GM06990 (cell line): Measurements from ENCODE around the gene MFN2.

Source experiments
- DNase-seq: peaks from one replicate; pipeline ENCODE4 v3.0.0-alpha.2; 2011; ENCODE audit not compliant: insufficient read length; ENCODE audit errors: extremely low read depth
- H3K27me3 ChIP-seq: replicated peaks from 2 replicates; pipeline ENCODE4 v1.6.0; 2011; ENCODE audit warnings: low read length; ENCODE audit not compliant: control insufficient read depth, insufficient read depth
- H3K36me3 ChIP-seq: 2 replicates; pipeline ENCODE4 v1.5.1; 2011; ENCODE audit warnings: low read length; ENCODE audit not compliant: control insufficient read depth, insufficient read depth
- H3K4me3 ChIP-seq: replicated peaks from 2 replicates; pipeline ENCODE4 v1.5.1; 2011; ENCODE audit warnings: low read depth, mild to moderate bottlenecking, control low read depth, low read length
- CTCF ChIP-seq: IDR thresholded peaks from 2 replicates; pipeline ENCODE4 v1.5.1; 2011; ENCODE audit warnings: low read length, control low read depth, mild to moderate bottlenecking, inconsistent platforms; ENCODE audit not compliant: insufficient read depth, poor library complexity, severe bottlenecking

The MFN2 gene

GRCh38 chr1:12048372-12048771 is 68.1 kb downstream of the MFN2 start:
- Histone ChIP-seq H3K36me3 (no peaks in the 10 kb centered on the region), H3K4me3 (no peak overlapping the region), H3K27me3 (no peaks in the 10 kb centered on the region)
- DNase-seq: no peak
- TF ChIP-seq CTCF: no peak

GRCh38 chr1:12049616-12050015 is 69.4 kb downstream of the MFN2 start:
- no peak for DNase-seq
- no peaks in the 10 kb centered on the region for H3K36me3 ChIP-seq
- TF ChIP-seq CTCF: peak; percentile 20
- H3K4me3 ChIP-seq: no peak overlapping the region
- no peaks in the 10 kb centered on the region for H3K27me3 ChIP-seq

GRCh38 chr1:12051361-12051760 is 71.1 kb downstream of the MFN2 start:
- no peak for TF ChIP-seq CTCF
- no peak overlapping the region for H3K4me3 ChIP-seq

GRCh38 chr1:12052008-12052573 is 71.8 kb downstream of the MFN2 start:
- H3K4me3 ChIP-seq: peak overlapping the region; percentile 30
- DNase-seq: peak; percentile 89

More at GRCh38 chr1:12051361-12051760, 71.1 kb downstream of the MFN2 start:
- H3K27me3 ChIP-seq: no peaks in the 10 kb centered on the region
- no peaks in the 10 kb centered on the region for H3K36me3 ChIP-seq
- no peak for DNase-seq

GRCh38 chr1:12052997-12053686 is 72.9 kb downstream of the MFN2 start:
- H3K27me3 ChIP-seq: no peaks in the 10 kb centered on the region
- peak; percentile 61 for DNase-seq
- peak; percentile 38 for TF ChIP-seq CTCF
- no peak overlapping the region for H3K4me3 ChIP-seq
- no peaks in the 10 kb centered on the region for H3K36me3 ChIP-seq

More at GRCh38 chr1:12052008-12052573, 71.8 kb downstream of the MFN2 start:
- Histone ChIP-seq H3K36me3 (no peaks in the 10 kb centered on the region), H3K27me3 (no peaks in the 10 kb centered on the region)
- peak; percentile 20 for TF ChIP-seq CTCF
